Right cardiac atrium (tissue), 5 donors: Measurements from ENCODE around the gene ADGRV1. TPM values are rescaled to one million over a fixed set of nuclear protein-coding genes. Genes with fewer than 3 reads are reported as not detected.

Source experiments
- ATAC-seq, 2 donors: fragments of 200-7000 bp; cut with Tn5 transposase; one replicate each; pipeline versions ENCODE4 v1.8.0 to v1.9.1; 2020; ENCODE audit warnings: moderate library complexity in 2 of 2, mild to moderate bottlenecking in 1 of 2
- DNase-seq, 3 donors: peaks; one replicate each; pipeline ENCODE4 v3.0.0-alpha.2; 2020
- H3K27ac ChIP-seq: one replicate; pipeline ENCODE4 v1.5.1; 2013; ENCODE audit warnings: mild to moderate bottlenecking, low read length, control low read depth, moderate library complexity
- H3K27me3 ChIP-seq: one replicate; pipeline ENCODE4 v1.6.1; 2013; ENCODE audit not compliant: control insufficient read depth, insufficient read depth
- H3K4me1 ChIP-seq: one replicate; pipeline ENCODE4 v1.6.1; 2013; ENCODE audit warnings: low read length; ENCODE audit not compliant: control insufficient read depth, insufficient read depth
- H3K4me3 ChIP-seq: one replicate; pipeline ENCODE4 v1.5.1; 2013; ENCODE audit warnings: low read length, control low read depth
- H3K9me3 ChIP-seq: one replicate; pipeline ENCODE4 v1.6.1; 2013; ENCODE audit warnings: low read length; ENCODE audit not compliant: control insufficient read depth
- WGBS: extraction: QIAGEN DNeasy Blood & Tissue Kit; methylation state at CpG from one replicate; pipeline ENCODE4 v1.1.7; 2013; 5-methylcytosine and 5-hydroxymethylcytosine counted together
- intact Hi-C, 4 donors: fragments of 100-400 bp; cut with DNase I; formaldehyde crosslinking; loops; one replicate each; pipeline versions ENCODE4 v1.11.0 to v1.14.0; 2022 to 2023
- polyA plus RNA-seq: library from polyadenylated mRNA; stranded (reverse); fragments of 200-250 nt; gene quantifications from one replicate; pipeline ENCODE4 v1.2.3, GENCODE V29; 2013
- total RNA-seq, 4 donors: library from RNA; stranded (reverse); fragmentation: NEBNext Ultra II Directional; extraction: Animal tissue kit (Norgen Biotek cat#: 25700); gene quantifications; one replicate each; pipeline ENCODE4 v1.2.1, GENCODE V29; 2021
- donor health status: healthy with polysubstance abuse.
- donor health status: DM: no; HTN: yes; CAD: no.
- donor health status: DM: no; HTN: no; CAD: no.
- donor health status: DM: no; HTN: yes; CAD: no; lungs with severe emphysema.
- donor health status: DM: yes; HTN: yes; CAD: no.

The ADGRV1 gene
- total and polyA plus RNA-seq, 5 donors: 0.05 to 1.1 (median 0.37) TPM

GRCh38 chr5:90868799-90869198, 310.2 kb downstream of the ADGRV1 start:
- 96% methylated on average over 4 of the region's 4 CpGs for WGBS

GRCh38 chr5:90871391-90871991, 312.9 kb downstream of the ADGRV1 start:
- WGBS: 67% methylated on average over 3 of the region's 3 CpGs
- intact Hi-C loops: no loop called here
- no peak overlapping the region for H3K4me3 ChIP-seq
- DNase-seq (no peak), ATAC-seq (peak; percentile 41 to 55)
- no peaks in the 10 kb centered on the region for H3K9me3 ChIP-seq
- no peaks in the 10 kb centered on the region for H3K27me3 ChIP-seq
- H3K4me1 ChIP-seq: no peaks in the 10 kb centered on the region
- H3K27ac ChIP-seq: peak overlapping the region; percentile 36

More at GRCh38 chr5:90868799-90869198, 310.2 kb downstream of the ADGRV1 start:
- Histone ChIP-seq H3K27me3 (no peaks in the 10 kb centered on the region), H3K9me3 (no peaks in the 10 kb centered on the region), H3K4me3 (no peak overlapping the region), H3K4me1 (no peaks in the 10 kb centered on the region), H3K27ac (no peak overlapping the region)
- DNase-seq: no peak
- intact Hi-C loops: loop anchor here in 3 of 4 donors (5.0 to 10.0 kb wide), 2 partner anchors 549 to 556 kb away; no protein-coding TSS in a partner anchor
- ATAC-seq: no peak

GRCh38 chr5:90873033-90873517, 314.5 kb downstream of the ADGRV1 start:
- H3K4me1 ChIP-seq: no peaks in the 10 kb centered on the region
- DNase-seq (no peak), ATAC-seq (peak in 1 of 2 donors; percentile 77)
- no peaks in the 10 kb centered on the region for H3K27me3 ChIP-seq
- intact Hi-C loops: no loop called here
- H3K9me3 ChIP-seq: no peaks in the 10 kb centered on the region
- no peak overlapping the region for H3K4me3 ChIP-seq
- no peak overlapping the region for H3K27ac ChIP-seq
- WGBS: 55% methylated on average over 3 of the region's 3 CpGs

- no peaks in the 10 kb centered on the region for H3K27me3 ChIP-seq
- 96% methylated on average over 5 of the region's 5 CpGs for WGBS
- H3K9me3 ChIP-seq: no peaks in the 10 kb centered on the region
- H3K27ac ChIP-seq: no peak overlapping the region
- no peaks in the 10 kb centered on the region for H3K4me1 ChIP-seq
- H3K4me3 ChIP-seq: no peak overlapping the region
- ATAC-seq: no peak
- intact Hi-C loops: no loop called here
- no peak for DNase-seq
Observed at GRCh38 chr5:90874066-90874465, 315.5 kb downstream of the ADGRV1 start.

GRCh38 chr5:90875456-90875855, 316.9 kb downstream of the ADGRV1 start:
- ATAC-seq: no peak
- Histone ChIP-seq H3K27me3 (no peaks in the 10 kb centered on the region), H3K9me3 (no peaks in the 10 kb centered on the region), H3K4me1 (no peaks in the 10 kb centered on the region), H3K4me3 (no peak overlapping the region), H3K27ac (no peak overlapping the region)
- intact Hi-C loops: no loop called here
- DNase-seq: no peak

GRCh38 chr5:90876366-90876765, 317.8 kb downstream of the ADGRV1 start:
- Histone ChIP-seq H3K4me3 (no peak overlapping the region), H3K4me1 (no peaks in the 10 kb centered on the region), H3K27ac (no peak overlapping the region), H3K27me3 (no peaks in the 10 kb centered on the region), H3K9me3 (no peaks in the 10 kb centered on the region)
- DNase-seq: no peak
- ATAC-seq: no peak
- WGBS: 81% methylated on average over 1 of the region's 1 CpG
- intact Hi-C loops: no loop called here

- intact Hi-C loops: no loop called here
- Histone ChIP-seq H3K27ac (no peak overlapping the region), H3K9me3 (no peaks in the 10 kb centered on the region), H3K27me3 (no peaks in the 10 kb centered on the region), H3K4me1 (no peaks in the 10 kb centered on the region), H3K4me3 (no peak overlapping the region)
- no peak for DNase-seq
- no peak for ATAC-seq
- WGBS: 97% methylated on average over 2 of the region's 2 CpGs
Observed at GRCh38 chr5:90877049-90877448, 318.5 kb downstream of the ADGRV1 start.

GRCh38 chr5:90878081-90878480, 319.5 kb downstream of the ADGRV1 start:
- ATAC-seq (peak; percentile 80 to 84), DNase-seq (peak; percentile 17 to 40 (median 35))
- intact Hi-C loops: no loop called here
- H3K27me3 ChIP-seq: no peaks in the 10 kb centered on the region
- H3K27ac ChIP-seq: no peak overlapping the region
- no peaks in the 10 kb centered on the region for H3K9me3 ChIP-seq
- H3K4me1 ChIP-seq: no peaks in the 10 kb centered on the region
- H3K4me3 ChIP-seq: no peak overlapping the region
- WGBS: 30% methylated on average over 7 of the region's 7 CpGs

GRCh38 chr5:90878549-90879196, 320.1 kb downstream of the ADGRV1 start:
- no peak overlapping the region for H3K4me3 ChIP-seq
- DNase-seq (no peak), ATAC-seq (peak; percentile 92 to 96)
- 49% methylated on average over 3 of the region's 3 CpGs for WGBS
- no peaks in the 10 kb centered on the region for H3K9me3 ChIP-seq
- no peaks in the 10 kb centered on the region for H3K27me3 ChIP-seq
- no peaks in the 10 kb centered on the region for H3K4me1 ChIP-seq
- intact Hi-C loops: no loop called here
- no peak overlapping the region for H3K27ac ChIP-seq

- Histone ChIP-seq H3K4me1 (no peaks in the 10 kb centered on the region), H3K27me3 (no peaks in the 10 kb centered on the region), H3K27ac (no peak overlapping the region), H3K9me3 (no peaks in the 10 kb centered on the region), H3K4me3 (no peak overlapping the region)
- DNase-seq: no peak
- WGBS: 83% methylated on average over 3 of the region's 3 CpGs
- intact Hi-C loops: no loop called here
- no peak for ATAC-seq
Observed at GRCh38 chr5:90881626-90882150, 323.1 kb downstream of the ADGRV1 start.

- Histone ChIP-seq H3K4me3 (no peak overlapping the region), H3K27me3 (no peaks in the 10 kb centered on the region), H3K4me1 (no peaks in the 10 kb centered on the region), H3K27ac (no peak overlapping the region), H3K9me3 (no peaks in the 10 kb centered on the region)
- intact Hi-C loops: no loop called here
- WGBS: 83% methylated on average over 2 of the region's 2 CpGs
- ATAC-seq (no peak), DNase-seq (no peak)
Observed at GRCh38 chr5:90882448-90882847, 323.9 kb downstream of the ADGRV1 start.
